DOHH2 (cell line): Measurements from ENCODE around the gene INTS3.

ENCODE experiments used
- EZH2phosphoT487 ChIP-seq: fragments of 200-600 bp; sonication (generic); IDR thresholded peaks from 2 replicates; pipeline ENCODE4 v1.6.1; 2017; ENCODE audit warnings: borderline replicate concordance, mild to moderate bottlenecking, antibody characterized with exemption, low read length, moderate library complexity, mixed read lengths
- TF ChIP-seq, protein P1 (sequence below): fragments of 200-600 bp; sonication (generic); IDR thresholded peaks from one replicate; pipeline ENCODE4 v1.5.1; 2014; ENCODE audit warnings: antibody characterized with exemption, mild to moderate bottlenecking, low read depth, low read length; ENCODE audit not compliant: poor library complexity, severe bottlenecking

DNA sequence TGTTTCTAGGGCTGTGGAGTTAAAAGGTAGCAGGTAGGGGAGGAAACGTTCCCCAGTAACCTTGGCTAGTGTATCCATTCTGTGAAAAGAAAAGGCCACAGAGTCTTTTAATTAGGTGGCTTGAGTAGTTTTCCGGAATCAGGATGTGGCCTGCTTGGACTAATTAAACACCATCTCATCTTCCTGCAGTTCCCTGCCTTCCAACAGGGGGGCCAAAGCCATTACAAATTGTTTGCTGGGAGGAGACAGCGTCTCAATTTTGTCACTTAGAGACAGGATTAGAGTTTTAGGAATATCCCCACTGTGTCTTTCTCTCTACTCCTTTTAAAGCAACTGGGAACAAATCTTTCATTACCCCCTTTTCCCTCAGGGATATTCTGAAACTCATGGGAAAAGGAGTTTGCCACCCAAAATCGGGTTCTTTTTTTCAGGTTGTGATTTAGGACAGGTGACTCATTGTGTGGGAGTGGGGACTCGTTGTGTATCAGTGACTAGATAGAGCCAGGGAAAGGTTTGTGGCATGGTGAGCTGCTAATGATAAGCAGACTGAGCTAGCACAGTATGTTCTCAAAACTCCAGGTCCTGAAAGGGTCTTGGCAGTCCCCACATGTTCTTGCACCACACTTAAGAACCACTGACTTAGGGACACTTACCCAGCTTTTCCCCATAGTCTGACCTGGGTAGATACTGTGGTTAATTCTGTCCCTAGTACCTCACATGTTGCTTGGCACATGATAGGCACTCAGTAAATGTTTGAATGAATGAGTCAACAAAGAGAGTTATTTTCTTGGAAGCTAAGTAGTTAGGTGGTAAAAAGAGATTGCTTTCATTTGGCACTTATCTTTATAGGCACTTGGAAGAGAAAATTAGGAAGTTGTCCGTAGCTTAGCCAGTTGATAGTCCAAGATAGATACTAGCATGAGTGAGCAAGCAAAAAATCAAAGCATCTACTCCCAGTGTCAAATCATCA lies 22.5 kb downstream of the INTS3 start:
- TF ChIP-seq, protein P1, sequence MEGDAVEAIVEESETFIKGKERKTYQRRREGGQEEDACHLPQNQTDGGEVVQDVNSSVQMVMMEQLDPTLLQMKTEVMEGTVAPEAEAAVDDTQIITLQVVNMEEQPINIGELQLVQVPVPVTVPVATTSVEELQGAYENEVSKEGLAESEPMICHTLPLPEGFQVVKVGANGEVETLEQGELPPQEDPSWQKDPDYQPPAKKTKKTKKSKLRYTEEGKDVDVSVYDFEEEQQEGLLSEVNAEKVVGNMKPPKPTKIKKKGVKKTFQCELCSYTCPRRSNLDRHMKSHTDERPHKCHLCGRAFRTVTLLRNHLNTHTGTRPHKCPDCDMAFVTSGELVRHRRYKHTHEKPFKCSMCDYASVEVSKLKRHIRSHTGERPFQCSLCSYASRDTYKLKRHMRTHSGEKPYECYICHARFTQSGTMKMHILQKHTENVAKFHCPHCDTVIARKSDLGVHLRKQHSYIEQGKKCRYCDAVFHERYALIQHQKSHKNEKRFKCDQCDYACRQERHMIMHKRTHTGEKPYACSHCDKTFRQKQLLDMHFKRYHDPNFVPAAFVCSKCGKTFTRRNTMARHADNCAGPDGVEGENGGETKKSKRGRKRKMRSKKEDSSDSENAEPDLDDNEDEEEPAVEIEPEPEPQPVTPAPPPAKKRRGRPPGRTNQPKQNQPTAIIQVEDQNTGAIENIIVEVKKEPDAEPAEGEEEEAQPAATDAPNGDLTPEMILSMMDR = no peak
- TF ChIP-seq EZH2phosphoT487 = no peak
